Tongue (tissue), 2 donors: Measurements from ENCODE around the gene MYPN. TPM values are rescaled to one million over a fixed set of nuclear protein-coding genes. Genes with fewer than 3 reads are reported as not detected.
A peak's percentile ranks its signal among the peaks of the same experiment; 100 is the strongest.
"Not testable (repeated sequence)": the region's sequence is repeated elsewhere in the genome, so short reads cannot be mapped to it uniquely, and the experiment has no call there.

ENCODE experiments used
- DNase-seq: peaks from one replicate; pipeline ENCODE4 v3.0.0-alpha.2; 2015
- total RNA-seq: library from RNA; depleted of rRNA; stranded (reverse); fragments of >200 nt; gene quantifications from one replicate; pipeline ENCODE4 v1.2.3, GENCODE V29; 2014

MYPN gene
- total RNA-seq, 1 donor from 2014 or later, result 92.0 TPM

DNA sequence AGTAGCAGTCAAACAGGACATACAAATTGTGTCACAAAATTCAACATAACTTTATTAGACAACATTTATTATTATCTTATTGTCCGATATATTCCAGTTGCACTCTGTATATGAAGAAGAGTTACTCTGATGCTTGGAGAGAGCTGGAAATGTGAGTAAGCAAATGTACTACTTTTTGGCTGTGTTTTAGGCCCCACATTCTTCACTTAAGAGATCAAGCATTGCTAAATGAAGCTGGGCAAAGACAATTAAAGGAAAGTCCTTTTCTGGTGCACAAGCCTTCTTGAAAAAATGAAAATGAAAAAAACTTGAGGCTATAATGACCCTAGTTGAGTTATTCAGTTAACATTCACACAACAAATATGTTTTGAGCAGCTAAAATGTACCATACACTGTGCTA is 26.1 kb downstream of the MYPN start:
- no peak for DNase-seq

DNA sequence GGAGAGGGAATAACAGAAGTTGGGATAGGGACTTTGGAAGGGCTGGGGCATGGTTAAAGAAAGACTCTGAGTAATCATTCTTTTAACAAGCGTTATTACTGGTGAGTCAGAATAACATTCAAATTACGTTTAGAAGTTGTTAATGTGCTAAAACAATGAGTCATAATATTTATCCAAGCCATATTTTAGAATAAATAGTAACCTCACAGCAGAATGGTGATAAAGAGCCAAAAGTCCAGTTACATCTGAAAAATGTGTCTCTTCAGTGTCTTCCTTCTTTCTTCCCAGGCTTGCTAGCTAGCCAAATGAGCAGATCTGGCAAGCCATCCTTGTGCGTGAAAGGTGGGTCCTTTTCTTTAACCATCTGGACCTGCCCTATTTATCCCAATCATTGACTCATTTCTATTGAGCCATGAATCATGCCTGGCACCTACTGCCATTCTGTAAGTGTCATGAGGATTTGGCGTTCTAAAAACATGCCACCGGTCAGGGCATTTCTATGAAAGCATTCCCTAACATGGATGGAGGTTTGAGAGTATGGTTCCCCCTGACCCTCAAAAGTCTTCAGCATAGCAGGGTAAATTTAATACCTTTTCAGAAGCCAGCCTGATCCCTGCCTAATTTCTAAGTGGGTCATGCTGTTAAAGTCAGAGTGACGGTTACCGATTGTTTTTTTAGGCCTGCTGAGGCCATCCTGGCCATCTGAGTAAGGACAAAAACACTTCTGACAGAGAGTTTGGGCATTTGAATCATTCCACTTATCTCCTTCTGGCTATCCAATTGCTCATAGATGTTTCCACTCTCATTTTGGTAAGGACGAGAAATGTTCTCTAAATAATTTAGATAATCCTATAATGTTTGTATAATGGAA is 26.9 kb downstream of the MYPN start:
- DNase-seq, result no peak

DNA sequence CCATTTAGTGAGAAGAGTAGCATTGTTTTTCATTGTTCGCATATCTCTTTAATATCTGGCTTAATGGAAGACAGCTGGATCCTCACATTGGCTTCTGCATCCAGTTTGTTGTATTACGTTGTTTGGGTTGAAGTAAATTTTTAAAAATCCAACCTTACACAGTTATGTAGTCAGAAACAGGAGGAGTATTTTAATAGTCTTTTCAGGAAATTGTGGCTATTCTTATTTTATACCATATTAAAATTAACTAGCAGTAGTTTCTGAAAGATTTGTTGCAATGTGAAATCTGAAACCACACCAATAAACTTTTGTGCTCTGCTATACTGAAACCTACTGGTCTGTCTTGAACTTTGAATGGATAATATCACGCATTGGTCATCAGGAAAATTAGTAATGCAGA is 27.9 kb downstream of the MYPN start:
- peak; percentile 34 for DNase-seq

DNA sequence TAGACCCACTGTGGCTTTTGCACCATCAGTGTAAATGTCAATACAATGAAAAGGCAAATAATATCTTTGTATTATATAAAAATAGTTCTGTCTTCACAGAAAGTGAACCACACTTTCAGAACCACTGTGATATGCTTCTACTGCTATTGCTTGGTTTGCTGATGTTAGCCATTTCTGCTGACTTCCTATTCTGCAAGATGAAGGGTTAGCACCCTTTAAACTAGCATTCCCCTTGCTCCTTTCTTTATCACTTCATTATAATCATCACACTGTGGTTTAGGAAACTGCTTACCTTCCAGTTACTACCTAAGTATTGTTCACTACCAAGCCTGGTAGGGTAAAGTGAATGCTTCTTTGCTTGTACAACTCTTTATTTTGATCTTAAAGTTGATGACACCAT is 29.2 kb downstream of the MYPN start:
- DNase-seq, result no peak

DNA sequence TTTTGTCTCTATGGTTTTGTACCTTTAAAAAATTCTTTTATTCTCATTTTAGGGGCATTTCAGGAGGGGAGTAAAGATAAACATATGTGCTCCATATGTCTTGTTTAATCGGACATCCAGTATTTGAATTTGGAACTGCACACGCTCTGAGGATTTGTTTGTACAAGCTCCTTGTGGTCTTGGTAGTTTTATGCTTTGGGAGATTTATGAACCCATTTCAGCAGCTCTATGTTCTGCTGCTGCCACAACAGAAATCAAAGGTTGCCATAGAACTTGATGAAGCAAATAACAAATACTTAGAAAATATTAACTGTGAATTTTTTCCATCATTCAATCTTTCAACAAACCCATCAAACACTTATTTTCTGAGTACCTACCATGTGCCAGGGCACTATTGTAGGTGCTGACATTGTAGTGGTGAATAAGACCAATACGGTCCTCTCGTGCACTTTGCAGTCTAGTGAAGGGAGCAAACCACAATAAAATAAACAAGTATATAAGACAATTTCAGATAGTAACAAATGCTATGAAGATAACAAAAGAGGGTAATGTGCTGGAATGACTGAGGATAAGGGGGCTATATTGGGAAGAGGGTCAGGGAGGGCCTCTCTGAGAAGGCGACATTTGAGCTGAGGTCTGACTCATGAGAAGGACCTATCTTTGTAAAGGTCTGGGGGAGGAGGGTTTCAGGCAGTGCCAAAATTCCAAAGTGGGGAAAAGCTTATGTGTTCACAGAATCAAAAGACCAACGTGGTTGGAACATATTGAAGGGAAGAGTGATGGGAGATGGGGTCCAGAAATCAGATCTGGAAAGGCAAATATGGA is 30.4 kb downstream of the MYPN start:
- DNase-seq, result no peak

DNA sequence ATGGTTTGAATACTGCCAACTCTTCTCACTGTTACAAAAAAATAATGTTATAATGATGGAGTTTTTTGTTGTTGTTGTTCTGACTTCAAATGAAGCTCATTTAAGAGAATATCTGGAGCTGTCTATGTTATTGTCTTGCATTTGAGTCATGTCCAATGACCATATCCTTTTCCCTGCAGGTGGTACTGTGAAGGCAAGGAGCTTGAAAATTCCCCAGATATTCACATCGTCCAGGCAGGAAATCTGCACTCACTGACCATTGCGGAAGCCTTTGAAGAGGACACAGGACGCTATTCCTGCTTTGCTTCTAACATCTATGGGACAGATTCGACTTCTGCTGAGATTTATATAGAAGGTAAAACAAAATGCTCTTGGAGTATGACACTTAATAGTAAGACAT is 33.5 kb downstream of the MYPN start:
- DNase-seq, result no peak

DNA sequence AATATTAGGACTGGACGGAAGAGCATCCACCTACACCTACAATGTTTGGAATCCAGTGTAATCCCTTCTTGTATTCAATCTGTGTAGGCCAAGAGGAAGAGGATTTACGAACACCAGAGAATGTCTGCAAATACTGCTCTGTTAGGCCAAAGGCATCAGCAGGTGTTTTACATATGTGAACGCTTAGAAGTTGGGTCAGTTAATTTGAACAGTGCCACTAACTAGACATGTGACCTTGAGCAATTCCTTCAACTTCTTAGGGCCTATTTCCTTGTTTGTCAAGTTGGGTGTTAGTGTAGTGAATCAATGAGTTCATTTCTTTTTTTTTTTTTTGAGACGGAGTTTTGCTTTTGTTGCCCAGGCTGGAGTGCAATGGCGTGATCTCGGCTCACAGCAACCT is 35.4 kb downstream of the MYPN start:
- no peak for DNase-seq

DNA sequence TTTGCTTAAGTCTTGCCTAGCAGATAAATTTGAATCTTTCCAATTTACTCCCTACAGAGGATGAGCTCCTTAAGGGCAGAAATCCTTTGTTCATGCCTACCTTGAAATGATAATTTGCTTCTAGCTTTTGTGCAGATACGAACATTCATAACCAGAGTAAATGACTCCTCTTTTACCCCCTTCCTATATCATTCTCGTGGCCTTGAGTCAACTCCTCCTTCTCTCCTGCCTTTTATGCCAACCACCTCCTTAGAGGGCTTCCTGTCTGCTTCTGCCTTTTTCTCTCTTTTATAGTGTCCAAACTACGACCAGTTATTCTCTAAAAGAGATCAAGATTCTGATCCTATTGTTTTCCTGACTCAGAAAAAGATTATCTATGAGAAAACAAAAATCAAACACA is 36.4 kb downstream of the MYPN start:
- DNase-seq, result no peak

DNA sequence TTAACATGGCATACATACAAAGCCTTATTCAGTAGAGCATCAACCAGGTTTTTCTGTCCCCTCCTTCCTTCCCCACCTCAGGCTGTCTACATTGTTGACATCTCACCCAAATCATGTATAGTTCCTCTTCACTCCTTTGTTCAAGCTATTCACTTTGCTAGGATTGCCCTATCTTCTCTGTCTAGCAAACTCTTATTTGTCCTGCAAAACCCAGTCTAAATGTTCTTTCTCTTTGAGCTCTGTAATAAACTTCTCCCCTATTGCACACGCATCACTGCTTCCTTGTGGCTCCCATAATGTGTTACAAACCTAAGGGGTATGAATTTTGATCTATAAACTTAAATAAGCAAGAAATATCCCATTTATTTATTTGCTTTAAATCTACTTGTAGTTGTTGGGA is 36.8 kb downstream of the MYPN start:
- no peak for DNase-seq

DNA sequence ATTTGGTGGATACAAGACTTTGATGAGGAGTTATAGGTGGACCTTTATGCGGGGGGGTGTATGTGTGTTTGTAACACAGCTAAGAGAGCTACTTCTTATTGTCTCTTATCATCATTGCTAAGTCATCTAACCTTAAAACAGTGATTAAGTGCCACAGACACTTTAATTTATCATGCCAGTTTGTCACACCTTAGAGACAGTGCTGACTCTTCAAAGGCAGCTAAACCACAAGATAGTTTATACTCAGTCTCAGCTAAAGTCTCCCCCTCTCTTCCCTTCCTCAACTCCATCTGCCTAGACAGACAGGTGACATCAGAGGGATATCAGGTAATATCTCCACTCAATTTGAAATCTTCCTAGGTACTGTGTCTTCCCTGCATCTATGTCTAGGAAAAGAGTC is 42.2 kb downstream of the MYPN start:
- DNase-seq, result no peak

DNA sequence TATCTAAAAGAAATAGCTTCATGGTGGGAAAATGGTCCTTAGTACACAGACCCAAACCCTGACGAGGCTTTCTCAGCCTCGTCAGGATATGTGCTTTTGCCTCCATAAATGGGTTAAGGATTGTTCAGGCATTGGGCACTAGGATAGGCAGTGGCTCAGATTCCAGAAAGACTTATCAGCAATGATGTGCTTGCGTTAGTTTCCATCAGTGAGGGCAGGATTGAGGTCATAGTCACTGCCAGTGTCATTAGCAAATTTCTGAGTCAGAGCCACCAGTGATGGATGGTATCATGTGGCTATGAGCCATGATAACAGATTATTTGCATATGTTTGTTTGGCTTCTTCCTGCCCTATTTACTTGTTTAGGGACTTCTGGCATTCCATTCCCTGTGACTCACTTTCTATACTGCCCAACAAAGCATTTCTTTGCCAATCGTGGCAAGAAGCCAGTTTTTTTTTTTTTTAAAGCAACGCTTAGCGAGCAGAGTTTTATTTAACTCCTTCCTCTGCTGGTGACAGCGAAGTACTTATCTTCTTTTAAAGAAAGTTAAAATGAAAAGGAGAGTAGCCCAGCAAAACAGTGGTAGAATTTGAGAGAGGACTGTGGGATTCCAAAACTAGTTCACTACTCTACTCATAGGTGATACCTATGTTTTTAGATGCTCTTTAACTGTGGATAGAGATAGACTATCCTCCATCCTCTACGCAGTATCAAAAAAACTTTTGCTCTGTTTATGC is 44.4 kb downstream of the MYPN start:
- peak; percentile 95 for DNase-seq

DNA sequence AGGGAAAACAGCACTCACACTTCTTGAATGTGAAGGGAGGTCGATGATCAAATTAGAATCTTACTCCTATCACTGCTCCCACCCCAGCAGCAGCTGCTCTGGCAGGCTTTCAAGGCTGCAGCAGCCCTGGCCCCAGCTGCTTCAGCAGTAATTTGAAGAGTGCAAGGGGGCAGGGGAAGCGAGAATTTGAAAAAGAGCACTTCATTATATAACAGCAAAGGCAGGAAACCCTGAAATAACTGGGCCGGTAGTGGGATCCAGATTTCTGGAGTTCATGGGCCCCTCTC is 44.9 kb downstream of the MYPN start:
- DNase-seq, result peak; percentile 96

DNA sequence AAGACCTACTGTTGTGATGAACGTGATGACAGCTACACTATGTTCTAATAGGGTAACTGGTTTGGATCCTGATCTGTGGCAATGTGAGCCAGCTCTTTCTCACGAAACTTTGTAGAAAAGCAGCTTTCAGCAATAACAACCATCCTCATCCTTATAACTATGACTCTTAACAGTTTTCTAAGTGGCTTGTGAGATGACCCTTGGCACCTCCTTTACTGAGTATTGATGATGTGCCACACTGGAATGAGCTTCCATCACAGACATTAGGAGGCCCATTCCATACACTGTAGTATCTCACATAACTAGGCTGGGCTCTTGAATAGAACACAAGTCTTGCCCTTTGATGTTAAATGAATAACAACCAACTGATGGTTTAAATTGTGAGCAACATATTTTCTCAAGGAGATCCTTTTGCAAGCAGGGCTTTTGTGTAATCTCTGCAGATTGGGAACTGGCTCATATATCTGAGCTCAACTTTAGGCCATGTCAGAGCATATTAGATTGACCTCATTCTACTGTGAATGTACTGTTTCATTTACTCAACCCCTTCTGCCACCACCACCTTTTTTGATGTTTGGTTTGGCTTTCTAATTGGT is 46.4 kb downstream of the MYPN start:
- no peak for DNase-seq

DNA sequence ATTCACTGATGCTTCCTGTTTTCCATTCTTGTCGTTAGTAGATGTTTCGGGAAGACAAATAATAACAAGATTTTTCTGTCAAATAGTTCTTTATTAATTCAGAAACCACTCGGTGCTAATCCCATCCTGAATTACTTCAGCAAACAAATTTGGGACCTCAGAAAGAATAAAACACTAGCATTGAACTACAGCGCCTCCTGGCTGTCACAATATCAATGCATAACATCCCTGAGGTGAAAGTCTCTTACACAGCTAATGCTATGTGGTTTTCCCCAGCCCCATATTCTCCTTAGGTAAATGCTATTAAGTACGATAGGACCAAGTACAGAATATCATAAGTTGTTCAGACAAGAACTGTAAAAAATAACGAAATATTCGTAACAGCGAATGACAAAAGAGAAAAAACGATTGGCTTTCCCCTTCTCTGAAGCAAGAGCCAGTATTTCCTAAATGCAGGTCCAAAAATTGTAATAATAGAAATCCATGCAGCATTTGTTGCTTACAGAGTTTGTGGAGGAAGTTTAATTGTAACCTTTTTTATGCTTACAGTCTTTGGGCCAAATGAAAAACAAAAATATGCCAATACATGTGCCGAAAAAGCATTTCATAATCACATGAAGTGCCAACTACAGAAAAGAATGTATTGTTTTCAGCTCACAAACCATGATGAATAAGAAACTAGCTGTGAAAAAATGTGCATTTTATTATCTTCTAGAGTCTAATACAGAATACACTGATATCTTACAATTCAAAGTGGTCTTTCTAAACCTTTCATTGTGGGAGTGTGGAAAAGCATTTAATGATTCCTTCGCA is 47.3 kb downstream of the MYPN start:
- peak; percentile 87 for DNase-seq

DNA sequence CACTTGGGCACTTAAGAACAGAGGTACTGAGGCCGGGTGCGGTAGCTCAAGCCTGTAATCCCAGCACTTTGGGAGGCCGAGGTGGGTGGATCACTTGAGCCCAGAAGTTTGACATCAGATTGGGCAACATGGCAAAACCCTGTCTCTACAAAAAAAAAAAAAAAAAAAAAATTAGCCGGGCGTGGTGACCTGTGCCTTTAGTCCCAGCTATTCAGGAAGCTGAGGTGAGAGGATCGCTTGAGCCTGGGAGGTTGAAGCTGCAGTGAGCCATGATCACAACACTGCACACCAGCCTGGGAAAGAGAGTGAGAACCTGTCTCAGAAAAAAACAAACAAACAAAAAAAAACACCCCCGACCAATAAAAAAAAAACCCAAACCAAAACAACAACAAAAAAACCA is 48.2 kb downstream of the MYPN start:
- DNase-seq, result not testable (repeated sequence)

DNA sequence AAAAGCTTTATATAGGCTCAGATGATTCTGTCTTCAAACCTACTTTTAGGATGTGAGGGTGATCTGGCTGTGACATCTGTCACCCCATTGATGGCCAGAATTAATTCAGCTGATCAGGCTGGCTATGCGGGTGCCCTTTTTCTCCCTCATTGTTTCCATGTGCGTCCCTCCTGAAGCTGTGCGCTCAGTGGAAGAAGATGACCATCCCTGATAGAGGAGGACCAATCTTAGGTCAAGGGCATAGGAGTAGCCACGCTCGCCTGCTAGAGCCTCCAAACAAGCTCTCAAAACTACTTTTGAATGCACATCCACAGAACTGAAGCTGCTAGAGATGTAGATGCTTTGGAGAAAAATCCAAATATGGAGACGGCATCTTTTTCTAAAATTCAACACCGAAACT is 48.7 kb downstream of the MYPN start:
- DNase-seq, result no peak

DNA sequence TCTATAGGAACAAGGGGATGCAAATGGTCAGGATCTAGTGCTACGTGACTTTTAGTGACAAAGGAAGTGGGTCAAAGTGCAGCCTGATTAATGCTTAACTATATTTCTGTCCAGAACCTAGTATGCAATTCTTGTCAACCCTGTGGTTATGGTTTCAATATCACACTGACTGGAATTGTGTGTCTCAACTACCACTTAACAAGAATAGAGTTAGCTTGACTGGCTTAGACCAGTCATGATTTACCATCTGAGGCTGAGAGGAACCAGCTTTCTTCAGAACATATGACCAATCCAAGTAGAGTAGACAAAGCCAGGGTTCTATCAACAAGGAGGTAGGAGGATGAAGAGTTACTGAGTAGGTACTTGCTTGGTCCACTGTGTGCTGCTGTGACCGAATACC is 54.4 kb downstream of the MYPN start:
- DNase-seq, result no peak

DNA sequence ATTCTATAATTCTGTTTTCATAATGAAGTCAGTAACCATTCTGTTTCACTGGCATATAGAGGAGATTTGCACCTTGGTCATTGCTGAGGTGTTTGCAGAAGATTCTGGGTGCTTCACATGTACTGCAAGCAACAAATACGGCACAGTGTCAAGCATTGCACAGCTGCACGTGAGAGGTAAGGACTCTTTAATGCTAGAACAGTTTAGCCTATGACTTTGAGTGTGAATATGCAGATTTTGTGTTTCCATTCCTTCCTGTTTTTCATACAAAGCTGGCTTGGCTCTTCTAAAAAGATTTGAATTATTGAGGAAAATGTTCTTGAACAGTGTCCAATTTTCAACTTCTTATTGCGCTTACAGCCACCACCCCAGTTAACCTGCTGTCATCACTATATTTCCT is 56.4 kb downstream of the MYPN start:
- no peak for DNase-seq

DNA sequence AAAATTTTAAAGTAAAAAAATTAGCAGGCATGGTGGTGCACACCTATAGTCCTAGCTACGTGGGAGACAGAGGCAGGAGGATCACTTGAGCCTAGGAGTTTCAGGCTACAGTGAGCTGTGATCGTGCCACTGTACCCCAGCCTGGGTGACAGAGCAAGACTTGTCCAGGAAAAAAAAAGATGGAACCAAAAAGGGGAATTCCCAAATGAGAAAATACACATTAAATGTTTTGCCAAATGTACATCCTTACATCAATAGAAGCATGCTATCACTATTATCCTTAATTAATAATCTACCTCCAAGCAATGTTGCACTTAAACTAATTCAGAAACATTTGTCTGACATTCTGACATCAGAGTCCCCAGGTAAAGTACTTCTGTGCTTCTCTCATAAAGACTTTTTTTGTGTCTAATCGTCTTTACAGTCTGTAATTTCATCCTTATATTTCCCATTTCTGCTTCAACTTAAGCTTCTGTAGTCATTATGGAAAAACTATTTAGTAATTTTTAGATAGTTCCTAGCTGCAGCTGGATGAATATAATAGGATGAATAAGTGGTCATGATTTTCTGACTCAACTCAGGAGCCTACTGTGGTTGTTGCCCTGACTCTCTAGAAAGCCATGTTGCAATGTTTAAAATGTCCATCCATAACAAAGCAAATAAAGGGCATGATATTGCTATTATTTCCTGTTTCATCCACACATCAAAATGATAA is 57.7 kb downstream of the MYPN start:
- no peak for DNase-seq

DNA sequence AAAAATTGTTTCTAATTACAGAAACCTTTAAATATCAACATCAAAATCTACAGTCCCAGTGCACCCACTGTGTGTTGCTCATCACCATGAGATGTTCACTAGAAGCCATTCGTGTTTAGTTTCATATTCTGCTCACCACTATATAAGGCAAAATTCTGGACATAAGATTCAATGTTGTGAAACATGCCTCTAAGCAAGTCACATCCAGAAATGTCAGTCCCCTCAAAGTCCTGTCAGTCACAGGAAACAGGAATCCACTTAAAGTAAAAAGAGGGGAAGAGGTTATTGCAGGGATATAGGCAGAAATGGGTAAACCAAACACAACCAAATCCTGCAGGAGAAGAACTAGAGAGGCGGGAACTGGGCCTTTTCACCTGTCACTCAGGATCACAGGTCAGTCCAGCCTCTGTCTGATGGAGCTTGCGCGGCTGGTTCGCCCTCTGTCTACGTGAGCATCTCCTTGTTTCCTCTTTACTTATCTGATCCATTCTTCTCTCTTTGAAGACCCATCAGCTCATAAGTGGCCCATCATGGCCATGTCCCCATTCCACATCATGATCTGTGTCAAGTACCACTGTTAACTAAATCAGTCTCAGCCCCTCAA is 58.4 kb downstream of the MYPN start:
- no peak for DNase-seq
